Measurements from ENCODE around the gene OR56A1.

GRCh38 chr11:6012035-6012668 is 18.4 kb downstream of the OR56A1 start:
- TF ChIP-seq CTCF (IDR thresholded peaks at IDR 0.05) (no peak), SIN3A (IDR thresholded peaks at IDR 0.05; ENCODE audit: borderline replicate concordance, insufficient read depth, low read depth, low read length) (no peak), REST (IDR thresholded peaks at IDR 0.05; ENCODE audit: insufficient read depth in 1 of 2, low read depth in 2 of 2, low read length in 1 of 2) (no peak)
